Naive B cell (primary cell): Measurements from ENCODE around the gene GNAQ. TPM values are rescaled to one million over a fixed set of nuclear protein-coding genes. Genes with fewer than 3 reads are reported as not detected.
"Not testable (repeated sequence)": the region's sequence is repeated elsewhere in the genome, so short reads cannot be mapped to it uniquely, and the experiment has no call there.

Source experiments
- ATAC-seq, 2 donors: fragments of 150-1000 bp; cut with Tn5 transposase; 2 replicates each; pipeline ENCODE4 v1.10.0; 2021; ENCODE audit warnings: low read depth in 2 of 2, mild to moderate bottlenecking in 2 of 2, moderate library complexity in 2 of 2
- DNase-seq: peaks from one replicate; pipeline ENCODE4 v3.0.0; 2022
- H3K27ac Mint-ChIP-seq, 6 donors: one replicate each; pipeline ENCODE4 v1.8.0; 2020 to 2022; ENCODE audit warnings: mild to moderate bottlenecking in 6 of 6, mixed read lengths in 6 of 6, moderate library complexity in 5 of 6, inconsistent platforms in 2 of 6
- H3K27me3 Mint-ChIP-seq, 3 donors: one replicate each; pipeline ENCODE4 v1.8.0; 2021 to 2022; ENCODE audit warnings: mixed read lengths in 3 of 3, mild to moderate bottlenecking in 1 of 3
- H3K36me3 Mint-ChIP-seq, 2 donors: one replicate each; pipeline ENCODE4 v1.8.0; 2020 to 2022; ENCODE audit warnings: mixed read lengths in 2 of 2, inconsistent platforms in 1 of 2, mild to moderate bottlenecking in 1 of 2
- H3K4me1 Mint-ChIP-seq, 3 donors: one replicate each; pipeline ENCODE4 v1.8.0; 2020 to 2022; ENCODE audit warnings: mixed read lengths in 3 of 3, inconsistent platforms in 1 of 3, mild to moderate bottlenecking in 1 of 3, moderate library complexity in 1 of 3
- H3K4me3 Mint-ChIP-seq, 8 donors: one replicate each; pipeline ENCODE4 v1.8.0; 2020 to 2022; ENCODE audit warnings: mild to moderate bottlenecking in 8 of 8, mixed read lengths in 8 of 8, moderate library complexity in 8 of 8, inconsistent platforms in 2 of 8
- H3K9me3 Mint-ChIP-seq, 7 donors: one replicate each; pipeline ENCODE4 v1.8.0; 2020 to 2022; ENCODE audit warnings: mixed read lengths in 7 of 7, mild to moderate bottlenecking in 5 of 7, inconsistent platforms in 2 of 7, moderate library complexity in 1 of 7
- polyA plus RNA-seq, 6 donors: library from polyadenylated mRNA; unstranded; fragments of 300-500 nt; fragmentation: Illumina TruSeq; gene quantifications; one replicate each; pipeline ENCODE4 v1.2.3, GENCODE V29; 2021; ENCODE audit warnings: low read depth in 6 of 6

Gene GNAQ
- polyA plus RNA-seq, 6 donors from 2014 or later = 0.04 to 0.44 (median 0.23) TPM; not detected in 1

GRCh38 chr9:77892171-77892570 is 139.4 kb downstream of the GNAQ start:
- ATAC-seq (peak; percentile 49 to 77), DNase-seq (no peak)
- no peaks in the 10 kb centered on the region for H3K27me3 Mint-ChIP-seq
- H3K36me3 Mint-ChIP-seq = no peaks in the 10 kb centered on the region
- no peaks in the 10 kb centered on the region for H3K9me3 Mint-ChIP-seq
- H3K4me3 Mint-ChIP-seq = no peak overlapping the region
- peaks cover 3 to 6% (median 4%) of the 10 kb centered on the region in 3 donors for H3K4me1 Mint-ChIP-seq
- peak overlapping the region in 1 of 6 donors; percentile 23 for H3K27ac Mint-ChIP-seq

- H3K27ac Mint-ChIP-seq = peak overlapping the region in 1 of 6 donors; percentile 48
- peaks cover 3 to 6% (median 4%) of the 10 kb centered on the region in 3 donors for H3K4me1 Mint-ChIP-seq
- H3K4me3 Mint-ChIP-seq = no peak overlapping the region
- H3K9me3 Mint-ChIP-seq = no peaks in the 10 kb centered on the region
- DNase-seq (no peak), ATAC-seq (no peak)
- no peaks in the 10 kb centered on the region for H3K36me3 Mint-ChIP-seq
- no peaks in the 10 kb centered on the region for H3K27me3 Mint-ChIP-seq
These were observed 140.3 kb downstream of the GNAQ start for GRCh38 chr9:77891128-77891800.

- no peak overlapping the region for H3K4me3 Mint-ChIP-seq
- ATAC-seq (no peak), DNase-seq (no peak)
- peaks cover 3 to 6% (median 4%) of the 10 kb centered on the region in 3 donors for H3K4me1 Mint-ChIP-seq
- H3K36me3 Mint-ChIP-seq = no peaks in the 10 kb centered on the region
- H3K9me3 Mint-ChIP-seq = no peaks in the 10 kb centered on the region
- no peaks in the 10 kb centered on the region for H3K27me3 Mint-ChIP-seq
- no peak overlapping the region for H3K27ac Mint-ChIP-seq
These were observed 143.9 kb downstream of the GNAQ start for GRCh38 chr9:77887662-77888061.

GRCh38 chr9:77885104-77885672 is 146.4 kb downstream of the GNAQ start:
- Mint-ChIP-seq H3K4me1 (no peaks in the 10 kb centered on the region), H3K4me3 (no peak overlapping the region), H3K36me3 (no peaks in the 10 kb centered on the region), H3K27me3 (peaks cover 0 to 5% (median 0%) of the 10 kb centered on the region in 3 donors), H3K27ac (no peak overlapping the region), H3K9me3 (no peaks in the 10 kb centered on the region)
- ATAC-seq (no peak), DNase-seq (no peak)

GRCh38 chr9:77883846-77884771 is 147.5 kb downstream of the GNAQ start:
- no peak overlapping the region for H3K4me3 Mint-ChIP-seq
- DNase-seq (no peak), ATAC-seq (no peak)
- no peaks in the 10 kb centered on the region for H3K4me1 Mint-ChIP-seq
- no peak overlapping the region for H3K27ac Mint-ChIP-seq
- H3K9me3 Mint-ChIP-seq = no peaks in the 10 kb centered on the region
- H3K27me3 Mint-ChIP-seq = peaks cover 0 to 5% (median 0%) of the 10 kb centered on the region in 3 donors
- no peaks in the 10 kb centered on the region for H3K36me3 Mint-ChIP-seq

GRCh38 chr9:77883133-77883532 is 148.5 kb downstream of the GNAQ start:
- H3K4me1 Mint-ChIP-seq = no peaks in the 10 kb centered on the region

GRCh38 chr9:77882294-77882693 is 149.3 kb downstream of the GNAQ start:
- no peaks in the 10 kb centered on the region for H3K4me1 Mint-ChIP-seq
- no peak overlapping the region for H3K27ac Mint-ChIP-seq
- ATAC-seq (no peak), DNase-seq (no peak)
- H3K27me3 Mint-ChIP-seq = peaks cover 0 to 5% (median 0%) of the 10 kb centered on the region in 3 donors
- H3K9me3 Mint-ChIP-seq = no peaks in the 10 kb centered on the region
- H3K36me3 Mint-ChIP-seq = no peaks in the 10 kb centered on the region
- H3K4me3 Mint-ChIP-seq = no peak overlapping the region

More at GRCh38 chr9:77883133-77883532, 148.5 kb downstream of the GNAQ start:
- ATAC-seq (no peak), DNase-seq (no peak)
- peaks cover 0 to 5% (median 0%) of the 10 kb centered on the region in 3 donors for H3K27me3 Mint-ChIP-seq
- H3K9me3 Mint-ChIP-seq = no peaks in the 10 kb centered on the region
- peak overlapping the region in 1 of 6 donors; percentile 42 for H3K27ac Mint-ChIP-seq
- no peaks in the 10 kb centered on the region for H3K36me3 Mint-ChIP-seq
- no peak overlapping the region for H3K4me3 Mint-ChIP-seq

- ATAC-seq, H3K36me3 Mint-ChIP-seq, H3K27me3 Mint-ChIP-seq, H3K4me1 Mint-ChIP-seq, H3K27ac Mint-ChIP-seq, H3K4me3 Mint-ChIP-seq, DNase-seq, H3K9me3 Mint-ChIP-seq: not testable (repeated sequence)
These were observed 150.0 kb downstream of the GNAQ start for GRCh38 chr9:77881634-77882033.

GRCh38 chr9:77881111-77881510 is 150.5 kb downstream of the GNAQ start:
- Mint-ChIP-seq H3K27ac (no peak overlapping the region), H3K4me3 (no peak overlapping the region), H3K27me3 (peaks cover 0 to 5% (median 0%) of the 10 kb centered on the region in 3 donors), H3K9me3 (no peaks in the 10 kb centered on the region), H3K4me1 (no peaks in the 10 kb centered on the region), H3K36me3 (no peaks in the 10 kb centered on the region)
- DNase-seq (no peak), ATAC-seq (no peak)

- no peak for ATAC-seq
- no peak overlapping the region for H3K27ac Mint-ChIP-seq
- H3K4me1 Mint-ChIP-seq = no peaks in the 10 kb centered on the region
- DNase-seq = no peak
- H3K9me3 Mint-ChIP-seq = no peaks in the 10 kb centered on the region
- peaks cover 0 to 5% (median 2%) of the 10 kb centered on the region in 3 donors for H3K27me3 Mint-ChIP-seq
- no peaks in the 10 kb centered on the region for H3K36me3 Mint-ChIP-seq
- no peak overlapping the region for H3K4me3 Mint-ChIP-seq
These were observed 152.1 kb downstream of the GNAQ start for GRCh38 chr9:77879437-77879943.

- DNase-seq, ATAC-seq, H3K4me1 Mint-ChIP-seq, H3K36me3 Mint-ChIP-seq, H3K27me3 Mint-ChIP-seq, H3K4me3 Mint-ChIP-seq, H3K9me3 Mint-ChIP-seq: not testable (repeated sequence)
- peak overlapping the region in 1 of 6 donors; percentile 97 for H3K27ac Mint-ChIP-seq
These were observed 152.8 kb downstream of the GNAQ start for GRCh38 chr9:77878793-77879192.

GRCh38 chr9:77877976-77878375 is 153.6 kb downstream of the GNAQ start:
- Mint-ChIP-seq H3K4me1 (no peaks in the 10 kb centered on the region), H3K9me3 (no peaks in the 10 kb centered on the region), H3K36me3 (no peaks in the 10 kb centered on the region), H3K4me3 (no peak overlapping the region), H3K27ac (no peak overlapping the region), H3K27me3 (peaks cover 0 to 8% (median 5%) of the 10 kb centered on the region in 3 donors)
- ATAC-seq (no peak), DNase-seq (no peak)

- H3K4me3 Mint-ChIP-seq = no peak overlapping the region
- H3K27ac Mint-ChIP-seq = no peak overlapping the region
- no peak for ATAC-seq
- H3K9me3 Mint-ChIP-seq = no peaks in the 10 kb centered on the region
- H3K4me1 Mint-ChIP-seq = no peaks in the 10 kb centered on the region
- peaks cover 0 to 8% (median 5%) of the 10 kb centered on the region in 3 donors for H3K27me3 Mint-ChIP-seq
- no peak for DNase-seq
- H3K36me3 Mint-ChIP-seq = no peaks in the 10 kb centered on the region
These were observed 155.0 kb downstream of the GNAQ start for GRCh38 chr9:77876590-77876989.
